ENCODE measurements around the gene NUDT11. TPM values are rescaled to one million over a fixed set of nuclear protein-coding genes. Genes with fewer than 3 reads are reported as not detected.
"Not testable (repeated sequence)": the region's sequence is repeated elsewhere in the genome, so short reads cannot be mapped to it uniquely, and the experiment has no call there.

NUDT11 gene
- total and polyA plus RNA-seq, 10 of the 15 experiments (the other 5 are each of a cell fraction or from before 2014, with no cell fraction given): 0.06 TPM; not detected in 9

DNA sequence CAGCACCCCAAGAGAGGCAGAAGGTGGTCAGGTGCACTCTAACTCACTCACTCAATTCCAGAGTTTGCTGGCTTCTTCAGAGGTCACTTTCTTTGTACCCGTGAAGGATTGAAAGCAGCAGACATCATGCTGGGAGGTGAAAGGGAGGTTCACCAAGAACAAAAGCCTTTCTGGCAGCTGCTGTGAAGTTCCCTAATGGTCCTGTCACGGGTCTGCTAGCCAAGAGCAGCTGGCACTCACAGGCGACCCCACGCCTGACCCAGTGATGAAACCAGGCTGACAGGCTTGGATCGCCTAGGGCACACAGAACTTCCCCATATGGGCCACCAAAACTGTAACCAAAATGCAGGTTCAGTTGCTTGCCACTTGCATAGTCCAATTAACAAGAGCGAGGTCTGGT, 11.8 kb downstream of the NUDT11 start (continued):
- TF ChIP-seq, protein P1, sequence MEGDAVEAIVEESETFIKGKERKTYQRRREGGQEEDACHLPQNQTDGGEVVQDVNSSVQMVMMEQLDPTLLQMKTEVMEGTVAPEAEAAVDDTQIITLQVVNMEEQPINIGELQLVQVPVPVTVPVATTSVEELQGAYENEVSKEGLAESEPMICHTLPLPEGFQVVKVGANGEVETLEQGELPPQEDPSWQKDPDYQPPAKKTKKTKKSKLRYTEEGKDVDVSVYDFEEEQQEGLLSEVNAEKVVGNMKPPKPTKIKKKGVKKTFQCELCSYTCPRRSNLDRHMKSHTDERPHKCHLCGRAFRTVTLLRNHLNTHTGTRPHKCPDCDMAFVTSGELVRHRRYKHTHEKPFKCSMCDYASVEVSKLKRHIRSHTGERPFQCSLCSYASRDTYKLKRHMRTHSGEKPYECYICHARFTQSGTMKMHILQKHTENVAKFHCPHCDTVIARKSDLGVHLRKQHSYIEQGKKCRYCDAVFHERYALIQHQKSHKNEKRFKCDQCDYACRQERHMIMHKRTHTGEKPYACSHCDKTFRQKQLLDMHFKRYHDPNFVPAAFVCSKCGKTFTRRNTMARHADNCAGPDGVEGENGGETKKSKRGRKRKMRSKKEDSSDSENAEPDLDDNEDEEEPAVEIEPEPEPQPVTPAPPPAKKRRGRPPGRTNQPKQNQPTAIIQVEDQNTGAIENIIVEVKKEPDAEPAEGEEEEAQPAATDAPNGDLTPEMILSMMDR (IDR thresholded peaks at IDR 0.05 in 2 of 3, conservative IDR thresholded peaks at IDR 0.05 in 1 of 3; ENCODE audit: control insufficient read depth in 2 of 3, extremely low read depth in 1 of 3, insufficient read depth in 1 of 3, low read depth in 3 of 3, low read length in 3 of 3): no peak
- TF ChIP-seq ZBED1 (IDR thresholded peaks at IDR 0.05; ENCODE audit: borderline replicate concordance): no peak
- TF ChIP-seq, protein P2, sequence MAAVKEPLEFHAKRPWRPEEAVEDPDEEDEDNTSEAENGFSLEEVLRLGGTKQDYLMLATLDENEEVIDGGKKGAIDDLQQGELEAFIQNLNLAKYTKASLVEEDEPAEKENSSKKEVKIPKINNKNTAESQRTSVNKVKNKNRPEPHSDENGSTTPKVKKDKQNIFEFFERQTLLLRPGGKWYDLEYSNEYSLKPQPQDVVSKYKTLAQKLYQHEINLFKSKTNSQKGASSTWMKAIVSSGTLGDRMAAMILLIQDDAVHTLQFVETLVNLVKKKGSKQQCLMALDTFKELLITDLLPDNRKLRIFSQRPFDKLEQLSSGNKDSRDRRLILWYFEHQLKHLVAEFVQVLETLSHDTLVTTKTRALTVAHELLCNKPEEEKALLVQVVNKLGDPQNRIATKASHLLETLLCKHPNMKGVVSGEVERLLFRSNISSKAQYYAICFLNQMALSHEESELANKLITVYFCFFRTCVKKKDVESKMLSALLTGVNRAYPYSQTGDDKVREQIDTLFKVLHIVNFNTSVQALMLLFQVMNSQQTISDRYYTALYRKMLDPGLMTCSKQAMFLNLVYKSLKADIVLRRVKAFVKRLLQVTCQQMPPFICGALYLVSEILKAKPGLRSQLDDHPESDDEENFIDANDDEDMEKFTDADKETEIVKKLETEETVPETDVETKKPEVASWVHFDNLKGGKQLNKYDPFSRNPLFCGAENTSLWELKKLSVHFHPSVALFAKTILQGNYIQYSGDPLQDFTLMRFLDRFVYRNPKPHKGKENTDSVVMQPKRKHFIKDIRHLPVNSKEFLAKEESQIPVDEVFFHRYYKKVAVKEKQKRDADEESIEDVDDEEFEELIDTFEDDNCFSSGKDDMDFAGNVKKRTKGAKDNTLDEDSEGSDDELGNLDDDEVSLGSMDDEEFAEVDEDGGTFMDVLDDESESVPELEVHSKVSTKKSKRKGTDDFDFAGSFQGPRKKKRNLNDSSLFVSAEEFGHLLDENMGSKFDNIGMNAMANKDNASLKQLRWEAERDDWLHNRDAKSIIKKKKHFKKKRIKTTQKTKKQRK (IDR thresholded peaks at IDR 0.05; ENCODE audit: low read depth, low read length): no peak
- TF ChIP-seq, protein P3, sequence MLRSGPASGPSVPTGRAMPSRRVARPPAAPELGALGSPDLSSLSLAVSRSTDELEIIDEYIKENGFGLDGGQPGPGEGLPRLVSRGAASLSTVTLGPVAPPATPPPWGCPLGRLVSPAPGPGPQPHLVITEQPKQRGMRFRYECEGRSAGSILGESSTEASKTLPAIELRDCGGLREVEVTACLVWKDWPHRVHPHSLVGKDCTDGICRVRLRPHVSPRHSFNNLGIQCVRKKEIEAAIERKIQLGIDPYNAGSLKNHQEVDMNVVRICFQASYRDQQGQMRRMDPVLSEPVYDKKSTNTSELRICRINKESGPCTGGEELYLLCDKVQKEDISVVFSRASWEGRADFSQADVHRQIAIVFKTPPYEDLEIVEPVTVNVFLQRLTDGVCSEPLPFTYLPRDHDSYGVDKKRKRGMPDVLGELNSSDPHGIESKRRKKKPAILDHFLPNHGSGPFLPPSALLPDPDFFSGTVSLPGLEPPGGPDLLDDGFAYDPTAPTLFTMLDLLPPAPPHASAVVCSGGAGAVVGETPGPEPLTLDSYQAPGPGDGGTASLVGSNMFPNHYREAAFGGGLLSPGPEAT (IDR thresholded peaks at IDR 0.05; ENCODE audit: low read depth): no peak

DNA sequence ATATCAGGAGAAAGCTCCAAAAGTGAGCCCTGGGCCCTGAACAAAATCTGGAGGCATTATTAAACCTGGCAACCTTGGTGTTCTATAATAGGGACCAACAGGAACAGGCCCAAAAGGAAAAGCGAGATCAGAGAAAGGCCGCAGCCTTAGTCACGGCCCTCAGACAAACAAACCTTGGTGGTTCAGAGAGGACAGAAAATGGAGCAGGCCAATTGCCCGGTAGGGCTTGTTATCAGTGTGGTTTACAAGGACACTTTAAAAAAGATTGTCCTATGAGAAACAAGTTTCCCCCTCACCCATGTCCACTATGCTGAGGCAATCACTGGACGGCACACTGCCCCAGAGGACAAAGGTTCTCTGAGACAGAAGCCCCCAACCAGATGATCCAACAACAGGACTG, 14.0 kb downstream of the NUDT11 start:
- intact Hi-C loops (cut with micrococcal nuclease; ENCODE audit: unreplicated experiment); H3K4me2 ChIP-seq (ENCODE audit: control insufficient read depth, insufficient read depth); CTCF ChIA-PET: not testable (repeated sequence)

More for the DNA sequence above, 14.0 kb downstream of the NUDT11 start:
- RAD21 ChIA-PET (ENCODE audit: unreplicated experiment); H3K27ac ChIP-seq (ENCODE audit: control insufficient read depth, insufficient read depth); H3K27me3 ChIP-seq (replicated peaks in 1 of 2; ENCODE audit: control insufficient read depth in 2 of 2, insufficient read depth in 2 of 2, low read length in 1 of 2); H2AFZ ChIP-seq (ENCODE audit: control insufficient read depth, low read depth, low read length); ATAC-seq; H3K9ac ChIP-seq (ENCODE audit: control insufficient read depth, insufficient read depth, low read length); POLR2A ChIA-PET; H4K20me1 ChIP-seq (ENCODE audit: control insufficient read depth, insufficient read depth); H3K9me3 ChIP-seq (replicated peaks; ENCODE audit: control insufficient read depth, insufficient read depth, low read length); H3K36me3 ChIP-seq (ENCODE audit: control insufficient read depth in 2 of 2, insufficient read depth in 2 of 2, low read length in 1 of 2); BruUV-seq (replicated peaks); H3K79me2 ChIP-seq (ENCODE audit: control insufficient read depth, insufficient read depth, low read length); H3K4me1 ChIP-seq (ENCODE audit: control insufficient read depth, insufficient read depth, low read length); H3K4me3 ChIP-seq; FAIRE-seq; DNase-seq (ENCODE audit: low read depth, low spot score): not testable (repeated sequence)
- SMC1A ChIA-PET (ENCODE audit: uncharacterized antibody, unreplicated experiment): interaction anchor here (0.5 kb wide), 1 partner anchor 50 kb away, joined by 3 read pairs; no protein-coding TSS in a partner anchor
- 43% methylated on average over 5 of the region's 5 CpGs for WGBS (ENCODE audit: insufficient coverage, insufficient replicate concordance, low lambda C conversion rate, missing lambda C conversion rate)
- in situ Hi-C loops (cut with MboI): loop anchor here (25.0 kb wide), 1 partner anchor 755 kb away; no protein-coding TSS in a partner anchor
